GM23338 (cell line): ENCODE measurements around the gene MS4A15. TPM values are rescaled to one million over a fixed set of nuclear protein-coding genes. Genes with fewer than 3 reads are reported as not detected.

Source experiments
- ATAC-seq: fragments of 200-7000 bp; cut with Tn5 transposase; 3 replicates; pipeline ENCODE4 v1.9.1; 2020
- DNase-seq: peaks from one replicate; pipeline ENCODE4 v3.0.0-alpha.2; 2015; ENCODE audit warnings: low spot score
- H2AFZ ChIP-seq: fragments of 200-600 bp; sonication (generic); 2 replicates; pipeline ENCODE4 v1.8.0; 2016; ENCODE audit warnings: antibody characterized with exemption, mild to moderate bottlenecking, moderate library complexity
- H3F3A ChIP-seq: fragments of 200-600 bp; sonication (generic); replicated peaks from 2 replicates; pipeline ENCODE4 v1.8.0; 2017; ENCODE audit warnings: antibody characterized with exemption, mixed run types, low read depth
- H3K27ac ChIP-seq: fragments of 200-600 bp; sonication (generic); 2 replicates; pipeline ENCODE4 v1.6.1; 2016; ENCODE audit warnings: low read depth
- H3K27me3 ChIP-seq: fragments of 200-600 bp; sonication (generic); 2 replicates; pipeline ENCODE4 v1.8.0; 2016; ENCODE audit warnings: mild to moderate bottlenecking, mixed run types, moderate library complexity; ENCODE audit not compliant: insufficient read depth
- H3K36me3 ChIP-seq: fragments of 200-600 bp; sonication (generic); 2 replicates; pipeline ENCODE4 v1.8.0; 2016; ENCODE audit warnings: mild to moderate bottlenecking; ENCODE audit not compliant: insufficient read depth
- H3K4me1 ChIP-seq: fragments of 200-600 bp; sonication (generic); 2 replicates; pipeline ENCODE4 v1.8.0; 2016; ENCODE audit warnings: mild to moderate bottlenecking, moderate library complexity; ENCODE audit not compliant: insufficient read depth
- H3K4me2 ChIP-seq: fragments of 200-600 bp; sonication (generic); 2 replicates; pipeline ENCODE4 v1.7.1; 2017; ENCODE audit warnings: mixed run types
- H3K4me3 ChIP-seq: fragments of 200-600 bp; sonication (generic); 2 replicates; pipeline ENCODE4 v1.6.1; 2016; ENCODE audit warnings: mixed run types
- H3K79me2 ChIP-seq: fragments of 200-600 bp; sonication (generic); replicated peaks from 2 replicates; pipeline ENCODE4 v1.8.0; 2017; ENCODE audit warnings: mild to moderate bottlenecking; ENCODE audit not compliant: insufficient read depth
- H3K9me2 ChIP-seq: fragments of 200-600 bp; sonication (generic); 2 replicates; pipeline ENCODE4 v1.8.0; 2017; ENCODE audit not compliant: insufficient read depth
- H4K20me1 ChIP-seq: fragments of 200-600 bp; sonication (generic); replicated peaks from 2 replicates; pipeline ENCODE4 v1.8.0; 2017; ENCODE audit warnings: mild to moderate bottlenecking; ENCODE audit not compliant: insufficient read depth
- H3K27ac Mint-ChIP-seq: 2 replicates; pipeline ENCODE4 v1.8.0; 2020; ENCODE audit warnings: inconsistent platforms, mild to moderate bottlenecking, moderate library complexity, mixed read lengths
- H3K27me3 Mint-ChIP-seq: 3 replicates; pipeline ENCODE4 v1.8.0; 2022; ENCODE audit warnings: low read depth, mild to moderate bottlenecking, moderate library complexity, mixed read lengths, inconsistent platforms; ENCODE audit not compliant: insufficient read depth, poor library complexity
- H3K36me3 Mint-ChIP-seq: 3 replicates; pipeline ENCODE4 v1.8.0; 2021; ENCODE audit warnings: low read depth, mild to moderate bottlenecking, inconsistent platforms, moderate library complexity, mixed read lengths
- H3K4me1 Mint-ChIP-seq: 3 replicates; pipeline ENCODE4 v1.8.0; 2020; ENCODE audit warnings: mild to moderate bottlenecking, inconsistent platforms, mixed read lengths
- H3K4me3 Mint-ChIP-seq: 3 replicates; pipeline ENCODE4 v1.8.0; 2021; ENCODE audit warnings: moderate library complexity, mild to moderate bottlenecking, inconsistent platforms, mixed read lengths
- H3K9me3 Mint-ChIP-seq: 3 replicates; pipeline ENCODE4 v1.8.0; 2020; ENCODE audit warnings: moderate library complexity, mild to moderate bottlenecking, inconsistent platforms, mixed read lengths
- CREB1 ChIP-seq: fragments of 250-450 bp; sonication (Bioruptor Pico); IDR thresholded peaks from 2 replicates; pipeline ENCODE4 v1.5.0; 2020; ENCODE audit warnings: low read depth, mild to moderate bottlenecking, moderate library complexity
- EZH2phosphoT487 ChIP-seq: fragments of 200-600 bp; sonication (generic); IDR thresholded peaks from one replicate; pipeline ENCODE4 v1.8.1; 2018; ENCODE audit warnings: antibody characterized with exemption; ENCODE audit not compliant: unreplicated experiment
- JUNB ChIP-seq: IDR thresholded peaks from one replicate; pipeline ENCODE4 v1.6.1; 2016; ENCODE audit warnings: antibody characterized with exemption; ENCODE audit not compliant: unreplicated experiment
- NANOG ChIP-seq: IDR thresholded peaks from 2 replicates; pipeline ENCODE4 v1.6.1; 2016; ENCODE audit warnings: antibody characterized with exemption, borderline replicate concordance
- POLR2AphosphoS5 ChIP-seq: IDR thresholded peaks from 2 replicates; pipeline ENCODE4 v1.6.1; 2016; ENCODE audit warnings: antibody characterized with exemption, low read depth
- STAT1 ChIP-seq: IDR thresholded peaks from one replicate; pipeline ENCODE4 v1.6.1; 2016; ENCODE audit warnings: antibody characterized with exemption; ENCODE audit not compliant: unreplicated experiment
- ZNF114 ChIP-seq: fragments of 250-450 bp; sonication (Bioruptor Pico); IDR thresholded peaks from 2 replicates; pipeline ENCODE4 v1.5.0; 2020; ENCODE audit warnings: mild to moderate bottlenecking, moderate library complexity
- ZNF331 ChIP-seq: fragments of 250-450 bp; sonication (Bioruptor Pico); IDR thresholded peaks from 2 replicates; pipeline ENCODE4 v1.5.0; 2020; ENCODE audit warnings: low read depth, mild to moderate bottlenecking, moderate library complexity
- polyA plus RNA-seq: library from polyadenylated mRNA; unstranded; fragments of >200 nt; fragmentation: Nextera tagmentation; extraction: Ambion mirVana; gene quantifications from 2 replicates; pipeline ENCODE4 v1.2.1, GENCODE V29; 2016
- total RNA-seq: library from RNA; depleted of rRNA; stranded (reverse); fragments of >200 nt; shearing (Covaris generic); gene quantifications from 2 replicates; pipeline ENCODE4 v1.2.3, GENCODE V29; 2014
- TF ChIP-seq, protein P1 (sequence below): IDR thresholded peaks from one replicate; pipeline ENCODE4 v1.6.1; 2018; ENCODE audit warnings: antibody characterized with exemption; ENCODE audit not compliant: unreplicated experiment
- TF ChIP-seq, protein P2 (sequence below): fragments of 250-450 bp; sonication (Bioruptor Pico); IDR thresholded peaks from 2 replicates; pipeline ENCODE4 v1.5.0; 2020; ENCODE audit warnings: mild to moderate bottlenecking, moderate library complexity

The MS4A15 gene
- total and polyA plus RNA-seq, 2 experiments from 2014 or later, result 0.44 TPM; not detected in 1

DNA sequence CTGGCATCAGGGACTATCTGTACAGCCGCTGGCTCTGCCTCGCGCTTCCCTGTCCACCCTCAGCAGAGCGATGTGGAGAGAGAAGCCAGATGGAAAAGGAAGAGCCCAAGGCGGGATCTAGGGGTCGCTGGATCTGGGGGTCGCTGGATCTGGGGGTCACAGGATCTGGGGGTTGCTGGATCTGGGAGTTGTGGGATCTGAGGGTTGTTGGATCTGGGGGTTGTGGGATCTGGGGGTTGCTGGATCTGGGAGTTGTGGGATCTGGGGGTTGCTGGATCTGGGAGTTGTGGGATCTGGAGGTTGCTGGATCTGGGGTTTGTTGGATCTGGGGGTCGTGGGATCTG lies 26.4 kb downstream of the MS4A15 start (continued):
- TF ChIP-seq, protein P1, sequence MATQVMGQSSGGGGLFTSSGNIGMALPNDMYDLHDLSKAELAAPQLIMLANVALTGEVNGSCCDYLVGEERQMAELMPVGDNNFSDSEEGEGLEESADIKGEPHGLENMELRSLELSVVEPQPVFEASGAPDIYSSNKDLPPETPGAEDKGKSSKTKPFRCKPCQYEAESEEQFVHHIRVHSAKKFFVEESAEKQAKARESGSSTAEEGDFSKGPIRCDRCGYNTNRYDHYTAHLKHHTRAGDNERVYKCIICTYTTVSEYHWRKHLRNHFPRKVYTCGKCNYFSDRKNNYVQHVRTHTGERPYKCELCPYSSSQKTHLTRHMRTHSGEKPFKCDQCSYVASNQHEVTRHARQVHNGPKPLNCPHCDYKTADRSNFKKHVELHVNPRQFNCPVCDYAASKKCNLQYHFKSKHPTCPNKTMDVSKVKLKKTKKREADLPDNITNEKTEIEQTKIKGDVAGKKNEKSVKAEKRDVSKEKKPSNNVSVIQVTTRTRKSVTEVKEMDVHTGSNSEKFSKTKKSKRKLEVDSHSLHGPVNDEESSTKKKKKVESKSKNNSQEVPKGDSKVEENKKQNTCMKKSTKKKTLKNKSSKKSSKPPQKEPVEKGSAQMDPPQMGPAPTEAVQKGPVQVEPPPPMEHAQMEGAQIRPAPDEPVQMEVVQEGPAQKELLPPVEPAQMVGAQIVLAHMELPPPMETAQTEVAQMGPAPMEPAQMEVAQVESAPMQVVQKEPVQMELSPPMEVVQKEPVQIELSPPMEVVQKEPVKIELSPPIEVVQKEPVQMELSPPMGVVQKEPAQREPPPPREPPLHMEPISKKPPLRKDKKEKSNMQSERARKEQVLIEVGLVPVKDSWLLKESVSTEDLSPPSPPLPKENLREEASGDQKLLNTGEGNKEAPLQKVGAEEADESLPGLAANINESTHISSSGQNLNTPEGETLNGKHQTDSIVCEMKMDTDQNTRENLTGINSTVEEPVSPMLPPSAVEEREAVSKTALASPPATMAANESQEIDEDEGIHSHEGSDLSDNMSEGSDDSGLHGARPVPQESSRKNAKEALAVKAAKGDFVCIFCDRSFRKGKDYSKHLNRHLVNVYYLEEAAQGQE, result no peak
- no peak for TF ChIP-seq ZNF114 (CRISPR knock-in tag)
- TF ChIP-seq ZNF331, result no peak
- no peak for TF ChIP-seq POLR2AphosphoS5

GRCh38 chr11:60783911-60784310 lies 27.2 kb downstream of the MS4A15 start:
- no peak for ATAC-seq

More at GRCh38 chr11:60783911-60784310, 27.2 kb downstream of the MS4A15 start:
- Histone ChIP-seq H3K4me2 (no peak overlapping the region), H3K27me3 (no peaks in the 10 kb centered on the region), H3K4me1 (no peaks in the 10 kb centered on the region), H2AFZ (no peak overlapping the region), H3K79me2 (no peaks in the 10 kb centered on the region), H3F3A (no peaks in the 10 kb centered on the region), H3K36me3 (no peaks in the 10 kb centered on the region), H3K27ac (no peak overlapping the region), H4K20me1 (no peaks in the 10 kb centered on the region), H3K4me3 (no peak overlapping the region), H3K9me2 (peaks cover 4% of the 10 kb centered on the region; the same call in 1 of the 2 replicates)
- Mint-ChIP-seq H3K9me3 (no peaks in the 10 kb centered on the region; the same call in 2 of the 3 replicates), H3K4me3 (no peak overlapping the region), H3K27ac (no peak overlapping the region), H3K27me3 (no peaks in the 10 kb centered on the region), H3K4me1 (no peaks in the 10 kb centered on the region), H3K36me3 (no peaks in the 10 kb centered on the region)
- TF ChIP-seq POLR2AphosphoS5, result no peak
- TF ChIP-seq, protein P2, sequence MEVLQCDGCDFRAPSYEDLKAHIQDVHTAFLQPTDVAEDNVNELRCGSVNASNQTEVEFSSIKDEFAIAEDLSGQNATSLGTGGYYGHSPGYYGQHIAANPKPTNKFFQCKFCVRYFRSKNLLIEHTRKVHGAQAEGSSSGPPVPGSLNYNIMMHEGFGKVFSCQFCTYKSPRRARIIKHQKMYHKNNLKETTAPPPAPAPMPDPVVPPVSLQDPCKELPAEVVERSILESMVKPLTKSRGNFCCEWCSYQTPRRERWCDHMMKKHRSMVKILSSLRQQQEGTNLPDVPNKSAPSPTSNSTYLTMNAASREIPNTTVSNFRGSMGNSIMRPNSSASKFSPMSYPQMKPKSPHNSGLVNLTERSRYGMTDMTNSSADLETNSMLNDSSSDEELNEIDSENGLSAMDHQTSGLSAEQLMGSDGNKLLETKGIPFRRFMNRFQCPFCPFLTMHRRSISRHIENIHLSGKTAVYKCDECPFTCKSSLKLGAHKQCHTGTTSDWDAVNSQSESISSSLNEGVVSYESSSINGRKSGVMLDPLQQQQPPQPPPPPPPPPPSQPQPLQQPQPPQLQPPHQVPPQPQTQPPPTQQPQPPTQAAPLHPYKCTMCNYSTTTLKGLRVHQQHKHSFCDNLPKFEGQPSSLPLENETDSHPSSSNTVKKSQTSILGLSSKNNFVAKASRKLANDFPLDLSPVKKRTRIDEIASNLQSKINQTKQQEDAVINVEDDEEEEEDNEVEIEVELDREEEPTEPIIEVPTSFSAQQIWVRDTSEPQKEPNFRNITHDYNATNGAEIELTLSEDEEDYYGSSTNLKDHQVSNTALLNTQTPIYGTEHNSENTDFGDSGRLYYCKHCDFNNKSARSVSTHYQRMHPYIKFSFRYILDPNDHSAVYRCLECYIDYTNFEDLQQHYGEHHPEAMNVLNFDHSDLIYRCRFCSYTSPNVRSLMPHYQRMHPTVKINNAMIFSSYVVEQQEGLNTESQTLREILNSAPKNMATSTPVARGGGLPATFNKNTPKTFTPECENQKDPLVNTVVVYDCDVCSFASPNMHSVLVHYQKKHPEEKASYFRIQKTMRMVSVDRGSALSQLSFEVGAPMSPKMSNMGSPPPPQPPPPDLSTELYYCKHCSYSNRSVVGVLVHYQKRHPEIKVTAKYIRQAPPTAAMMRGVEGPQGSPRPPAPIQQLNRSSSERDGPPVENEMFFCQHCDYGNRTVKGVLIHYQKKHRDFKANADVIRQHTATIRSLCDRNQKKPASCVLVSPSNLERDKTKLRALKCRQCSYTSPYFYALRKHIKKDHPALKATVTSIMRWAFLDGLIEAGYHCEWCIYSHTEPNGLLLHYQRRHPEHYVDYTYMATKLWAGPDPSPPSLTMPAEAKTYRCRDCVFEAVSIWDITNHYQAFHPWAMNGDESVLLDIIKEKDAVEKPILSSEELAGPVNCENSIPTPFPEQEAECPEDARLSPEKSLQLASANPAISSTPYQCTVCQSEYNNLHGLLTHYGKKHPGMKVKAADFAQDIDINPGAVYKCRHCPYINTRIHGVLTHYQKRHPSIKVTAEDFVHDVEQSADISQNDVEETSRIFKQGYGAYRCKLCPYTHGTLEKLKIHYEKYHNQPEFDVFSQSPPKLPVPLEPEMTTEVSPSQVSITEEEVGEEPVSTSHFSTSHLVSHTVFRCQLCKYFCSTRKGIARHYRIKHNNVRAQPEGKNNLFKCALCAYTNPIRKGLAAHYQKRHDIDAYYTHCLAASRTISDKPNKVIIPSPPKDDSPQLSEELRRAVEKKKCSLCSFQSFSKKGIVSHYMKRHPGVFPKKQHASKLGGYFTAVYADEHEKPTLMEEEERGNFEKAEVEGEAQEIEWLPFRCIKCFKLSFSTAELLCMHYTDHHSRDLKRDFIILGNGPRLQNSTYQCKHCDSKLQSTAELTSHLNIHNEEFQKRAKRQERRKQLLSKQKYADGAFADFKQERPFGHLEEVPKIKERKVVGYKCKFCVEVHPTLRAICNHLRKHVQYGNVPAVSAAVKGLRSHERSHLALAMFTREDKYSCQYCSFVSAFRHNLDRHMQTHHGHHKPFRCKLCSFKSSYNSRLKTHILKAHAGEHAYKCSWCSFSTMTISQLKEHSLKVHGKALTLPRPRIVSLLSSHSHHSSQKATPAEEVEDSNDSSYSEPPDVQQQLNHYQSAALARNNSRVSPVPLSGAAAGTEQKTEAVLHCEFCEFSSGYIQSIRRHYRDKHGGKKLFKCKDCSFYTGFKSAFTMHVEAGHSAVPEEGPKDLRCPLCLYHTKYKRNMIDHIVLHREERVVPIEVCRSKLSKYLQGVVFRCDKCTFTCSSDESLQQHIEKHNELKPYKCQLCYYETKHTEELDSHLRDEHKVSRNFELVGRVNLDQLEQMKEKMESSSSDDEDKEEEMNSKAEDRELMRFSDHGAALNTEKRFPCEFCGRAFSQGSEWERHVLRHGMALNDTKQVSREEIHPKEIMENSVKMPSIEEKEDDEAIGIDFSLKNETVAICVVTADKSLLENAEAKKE (CRISPR knock-in tag), result no peak
- no peak for TF ChIP-seq STAT1
- TF ChIP-seq CREB1 (CRISPR knock-in tag), result no peak
- no peak for TF ChIP-seq NANOG
- TF ChIP-seq ZNF331, result no peak
- TF ChIP-seq, protein P1, result no peak
- no peak for TF ChIP-seq ZNF114 (CRISPR knock-in tag)
- TF ChIP-seq EZH2phosphoT487, result no peak
- TF ChIP-seq JUNB, result no peak
- no peak for DNase-seq
